SHP77 treated with DMSO at 0.1 percent for 48 hours (cell line): ENCODE results near the gene AHNAK2.
"Not testable (repeated sequence)": the region's sequence is repeated elsewhere in the genome, so short reads cannot be mapped to it uniquely, and the experiment has no call there.

Experiments used
- DNase-seq: peaks from one replicate; lab custom pipeline; 2025; lab: John Stamatoyannopoulos, UW

The AHNAK2 gene

DNA sequence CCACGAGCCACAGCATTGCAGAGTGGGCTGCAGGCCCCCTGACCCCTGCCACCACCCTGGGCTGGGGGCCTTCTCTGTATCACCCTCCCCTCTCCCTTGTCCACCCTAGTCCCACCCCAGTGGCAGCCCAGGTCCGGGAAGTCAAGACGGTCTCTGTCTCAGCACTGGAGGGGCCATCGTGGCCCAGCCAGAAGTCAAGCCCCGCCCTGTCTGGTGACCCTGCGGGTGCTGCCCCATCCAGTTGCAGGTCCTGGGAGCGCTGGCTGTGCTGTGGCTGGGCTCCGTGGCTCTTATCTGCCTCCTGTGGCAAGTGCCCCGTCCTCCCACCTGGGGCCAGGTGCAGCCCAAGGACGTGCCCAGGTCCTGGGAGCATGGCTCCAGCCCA is 50.8 kb downstream of the AHNAK2 start:
- no peak for DNase-seq

DNA sequence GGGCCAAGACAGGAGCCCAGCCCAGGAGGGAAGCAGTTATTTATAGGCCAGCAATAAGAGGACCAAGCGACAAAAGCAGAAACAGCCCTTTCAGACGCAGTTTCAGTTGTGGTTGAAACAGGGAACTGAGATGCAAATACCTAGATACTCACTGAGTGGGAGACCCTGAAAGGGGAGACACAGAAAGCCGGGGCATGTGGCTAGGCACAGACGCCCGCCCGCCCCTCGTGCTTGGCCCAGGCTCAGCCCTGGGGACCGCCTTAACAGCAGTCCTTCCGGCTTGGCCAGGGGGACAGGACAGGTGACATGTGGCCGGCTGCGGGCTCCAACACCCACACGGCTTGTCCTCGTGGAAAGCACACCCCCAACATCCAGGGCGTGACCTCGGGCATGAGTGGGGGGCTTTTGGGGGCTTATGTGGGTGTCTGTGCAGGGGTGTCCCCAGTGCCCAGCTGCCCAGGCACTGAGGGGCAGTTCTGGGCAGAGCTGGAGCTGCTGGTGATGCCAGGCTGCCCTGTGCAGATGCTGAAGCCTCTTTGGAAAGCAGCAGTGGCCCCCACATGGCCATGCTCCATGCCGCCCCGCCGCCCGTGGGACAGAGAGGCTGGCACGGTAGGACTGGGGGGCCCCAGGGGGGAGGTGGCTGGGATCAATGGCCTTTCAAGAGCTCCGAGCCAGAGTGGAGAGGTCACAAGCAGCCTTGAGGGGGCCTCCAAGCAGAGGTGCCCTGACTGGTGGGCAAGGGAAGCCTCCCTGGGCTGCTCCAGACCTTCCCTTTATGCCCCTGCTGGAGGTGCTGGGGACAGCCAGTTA is 51.3 kb downstream of the AHNAK2 start:
- no peak for DNase-seq

DNA sequence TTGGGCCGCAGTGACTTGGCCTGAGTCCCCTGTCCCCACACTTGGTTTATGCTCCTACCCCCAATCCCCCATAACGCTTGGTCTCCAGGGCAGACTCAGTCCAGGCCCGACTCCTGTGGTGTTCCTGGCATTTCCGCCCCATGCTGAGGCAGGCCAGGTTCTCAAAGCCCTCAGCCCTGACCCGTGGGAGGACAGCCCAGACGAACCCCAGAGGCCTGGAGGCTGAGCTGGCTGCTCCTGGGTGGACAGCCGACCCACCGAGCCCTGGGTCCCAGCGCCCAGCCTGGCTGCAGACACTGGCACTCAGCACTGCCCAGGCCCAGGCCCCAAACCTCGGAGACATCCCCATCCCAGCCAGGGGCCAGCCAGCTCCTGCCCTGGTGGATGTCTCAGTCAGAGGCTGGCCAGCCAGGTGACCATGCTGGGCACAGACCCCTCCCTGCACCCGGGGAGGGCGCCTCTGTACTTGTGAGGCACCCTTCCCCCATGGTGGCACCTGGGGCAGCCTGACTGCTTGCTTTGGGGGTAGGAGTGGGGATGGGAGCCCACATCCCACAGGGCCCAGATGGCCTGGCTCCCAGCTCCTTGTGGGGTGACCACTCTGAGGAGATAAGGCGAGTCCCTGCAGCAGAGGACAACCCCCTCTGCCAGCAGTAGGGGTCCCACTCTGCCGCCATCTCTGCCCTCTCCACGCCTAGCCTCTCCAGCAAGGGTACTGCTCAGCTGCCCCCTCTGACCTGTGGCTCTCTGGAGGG is 52.1 kb downstream of the AHNAK2 start:
- DNase-seq, result no peak

DNA sequence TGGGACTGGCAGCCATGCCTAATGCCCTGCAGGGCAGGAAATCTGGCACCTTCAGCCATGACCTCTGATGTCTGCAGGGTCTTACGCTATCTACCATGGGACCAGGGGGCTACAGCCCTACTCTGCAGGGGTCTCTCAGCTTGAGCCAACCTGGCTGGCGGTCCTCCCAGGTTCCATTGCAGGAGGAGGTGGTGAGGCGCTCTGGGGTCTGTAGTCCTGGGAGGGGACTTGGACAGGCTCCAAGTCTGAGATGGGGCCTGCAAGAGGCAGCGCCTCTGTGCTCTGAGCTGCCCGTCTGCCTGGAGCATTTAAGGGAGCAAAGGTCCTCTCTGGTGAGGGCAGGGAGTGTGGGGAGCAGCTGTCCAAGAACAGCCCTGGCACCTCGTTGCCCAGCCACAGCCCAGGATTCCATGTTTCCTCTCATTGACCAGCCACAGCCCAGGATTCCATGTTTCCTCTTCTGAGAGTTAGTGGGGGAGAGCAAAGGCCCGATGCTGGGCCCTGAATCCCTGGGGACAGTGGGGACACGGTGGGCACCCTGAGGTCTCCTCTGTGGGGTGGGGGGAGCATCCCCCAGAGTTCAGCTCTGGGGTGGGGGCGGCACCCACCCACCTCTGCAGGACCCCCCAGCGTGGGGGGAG is 52.8 kb downstream of the AHNAK2 start:
- DNase-seq, result no peak

DNA sequence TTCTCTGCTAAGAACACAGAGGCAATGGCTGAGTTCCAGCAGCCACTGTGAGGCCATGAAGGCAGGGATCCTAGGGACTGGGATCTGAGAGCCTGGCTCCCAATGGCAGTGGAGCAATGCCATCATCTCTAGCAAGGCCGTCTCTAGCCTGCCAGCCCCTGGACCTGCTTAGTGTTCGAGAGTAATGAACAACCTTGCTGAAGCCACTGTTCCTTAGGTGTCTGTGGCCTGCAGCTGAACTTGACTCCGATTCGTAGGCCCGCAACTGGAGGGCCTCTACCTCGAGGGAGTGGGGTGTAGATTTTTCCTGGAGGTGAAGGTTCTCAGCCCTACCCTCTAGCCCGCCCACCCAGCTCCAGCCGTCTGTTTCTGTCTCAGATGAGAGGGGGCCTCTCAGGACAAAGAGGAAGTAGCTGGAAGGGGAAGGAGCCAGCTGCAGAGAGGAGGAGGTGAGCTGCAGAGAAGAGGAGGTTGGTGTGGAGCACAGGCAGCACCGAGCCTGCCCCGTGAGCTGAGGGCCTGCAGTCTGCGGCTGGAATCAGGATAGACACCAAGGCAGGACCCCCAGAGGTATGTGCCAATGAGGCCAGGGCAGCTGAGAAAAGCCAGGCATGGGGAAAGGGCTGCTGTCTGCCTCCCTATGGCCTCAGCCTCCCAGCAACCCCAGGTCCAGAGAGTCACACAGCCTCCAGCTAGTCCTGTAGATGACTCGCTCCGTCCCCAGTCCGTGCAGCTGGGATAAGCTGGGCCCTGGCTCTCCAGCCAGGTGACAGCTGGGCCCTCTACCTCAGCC is 53.6 kb downstream of the AHNAK2 start, which contains the start of gene PLD4:
TSS of gene PLD4 (plus strand) at position 459 of the 793 bp plus-strand sequence. CDS start 2,262 bp downstream, outside the sequence.
- DNase-seq, result no peak

DNA sequence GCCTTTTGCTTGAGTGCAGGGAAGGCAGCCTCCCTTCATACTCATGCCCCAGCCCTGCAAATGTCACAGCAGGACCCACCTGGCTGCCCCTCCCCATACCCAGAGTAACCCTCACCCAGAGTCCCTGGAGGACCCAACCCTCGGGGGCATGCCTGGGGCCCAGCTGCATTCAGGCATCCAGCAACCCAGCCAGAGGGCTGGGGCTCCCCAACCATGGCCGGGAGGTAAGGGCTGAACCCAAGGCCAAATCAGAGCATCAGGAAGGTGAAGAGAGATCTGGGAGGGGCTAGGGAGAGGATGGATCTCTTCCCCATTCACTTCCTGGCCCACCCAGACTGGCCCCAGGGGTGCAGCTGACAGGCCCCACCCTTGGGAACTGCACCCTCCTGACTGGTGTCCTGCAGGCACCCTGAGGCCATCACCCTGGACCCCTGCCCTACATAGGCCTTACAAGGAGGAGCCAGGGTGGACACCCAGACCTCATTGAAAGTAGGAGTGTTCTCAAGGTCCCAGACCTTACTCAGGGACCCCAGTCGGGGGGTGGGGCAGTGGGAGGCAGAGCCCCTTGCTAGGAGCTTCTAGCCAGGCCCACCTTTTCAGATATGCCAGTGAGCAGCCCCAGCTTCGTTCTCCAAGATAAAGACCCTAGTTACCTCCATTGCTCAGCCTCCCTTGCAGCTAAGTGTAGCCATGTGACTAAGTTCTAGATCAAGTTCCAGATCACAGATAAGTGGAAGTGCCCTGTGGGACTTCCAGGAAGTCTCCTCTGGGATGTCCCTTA is 54.3 kb downstream of the AHNAK2 start:
- DNase-seq, result no peak

DNA sequence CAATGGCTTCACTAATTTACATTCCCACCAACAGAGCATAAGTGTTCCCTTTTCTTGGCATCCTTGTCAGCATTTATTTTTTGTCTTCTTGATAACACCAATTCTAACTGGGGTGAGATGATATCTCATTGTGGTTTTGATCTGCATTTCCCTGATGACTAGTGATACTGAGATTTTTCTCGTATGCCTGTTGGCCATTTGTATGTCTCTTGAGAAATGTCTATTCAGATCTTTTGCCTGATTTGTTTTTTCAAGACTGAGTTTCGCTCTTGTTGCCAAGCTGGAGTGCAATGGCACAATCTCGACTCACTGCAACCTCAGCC is 58.2 kb downstream of the AHNAK2 start:
- DNase-seq, result no peak

DNA sequence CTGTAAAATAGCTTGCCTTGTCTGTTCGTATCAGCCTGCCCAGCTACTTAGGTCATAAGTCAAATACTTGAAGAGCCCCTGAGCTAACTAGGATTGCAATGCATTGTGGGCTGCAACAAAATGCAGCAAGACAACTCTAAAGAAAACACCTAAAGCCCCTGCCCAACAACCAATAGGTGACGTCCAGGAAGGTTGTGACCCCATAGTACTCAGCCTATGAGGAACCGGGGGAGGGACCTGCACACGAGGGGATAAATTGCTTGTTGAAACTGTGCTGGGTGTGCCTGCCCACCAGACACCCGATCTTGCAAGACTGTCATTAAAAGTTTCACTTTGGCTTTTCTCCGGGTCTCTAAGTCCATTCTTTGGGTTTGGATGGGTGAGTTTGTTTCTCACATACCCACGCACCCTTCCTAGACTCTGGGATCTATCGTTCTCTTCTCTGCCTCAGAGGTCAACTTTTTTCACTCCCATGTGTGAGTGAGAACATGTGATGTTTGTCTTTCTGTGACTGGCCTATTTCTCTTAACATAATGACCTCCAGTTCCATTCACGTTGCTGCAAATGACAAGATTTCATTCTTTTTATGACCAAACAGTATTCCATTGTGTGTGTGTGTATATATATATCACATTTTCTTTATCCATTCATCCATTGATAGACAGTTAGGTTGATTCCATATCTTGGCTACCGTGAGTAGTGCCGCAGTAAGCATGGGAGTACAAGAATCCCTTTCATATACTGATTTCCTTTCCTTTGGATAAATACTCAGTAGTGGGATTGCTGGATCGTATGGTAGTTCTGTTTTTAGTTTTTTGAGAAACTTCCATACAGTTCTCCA is 58.8 kb downstream of the AHNAK2 start:
- DNase-seq, result not testable (repeated sequence)

DNA sequence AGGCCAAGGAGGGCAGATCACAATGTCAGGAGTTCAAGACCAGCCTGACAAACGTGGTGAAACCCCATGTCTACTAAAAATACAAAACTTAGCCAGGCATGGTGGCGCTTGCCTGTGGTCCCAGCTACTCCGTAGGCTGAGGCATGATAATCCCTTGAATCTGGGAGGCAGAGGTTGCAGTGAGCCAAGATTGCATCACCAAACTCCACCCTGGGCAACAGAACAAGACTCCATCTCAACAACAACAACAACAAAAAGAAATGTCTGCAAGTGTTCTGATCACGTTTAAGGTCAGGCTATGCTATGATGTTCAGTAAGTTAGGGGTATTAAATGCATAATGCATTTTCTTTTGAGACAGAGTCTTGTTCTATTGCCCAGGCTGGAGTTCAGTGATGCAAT is 60.2 kb downstream of the AHNAK2 start:
- no peak for DNase-seq

DNA sequence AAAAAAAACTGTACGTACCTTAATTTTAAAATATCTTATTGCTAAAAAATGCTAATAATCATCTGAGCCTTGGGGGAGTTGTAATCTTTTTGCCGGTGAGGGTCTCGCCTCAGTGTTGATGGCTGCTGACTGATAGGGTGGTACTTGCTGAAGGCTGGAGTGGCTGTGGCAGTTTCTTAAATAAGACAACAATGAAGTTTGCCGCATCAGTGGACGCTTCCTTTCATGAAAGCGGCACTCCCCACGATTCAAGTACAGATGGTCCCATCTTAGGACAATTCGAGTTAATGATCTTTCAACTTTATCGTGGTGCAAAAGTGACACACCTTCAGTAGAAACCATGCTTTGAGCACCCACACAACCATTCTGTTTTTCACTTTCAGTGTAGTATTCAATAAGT is 61.1 kb downstream of the AHNAK2 start:
- DNase-seq, result no peak

DNA sequence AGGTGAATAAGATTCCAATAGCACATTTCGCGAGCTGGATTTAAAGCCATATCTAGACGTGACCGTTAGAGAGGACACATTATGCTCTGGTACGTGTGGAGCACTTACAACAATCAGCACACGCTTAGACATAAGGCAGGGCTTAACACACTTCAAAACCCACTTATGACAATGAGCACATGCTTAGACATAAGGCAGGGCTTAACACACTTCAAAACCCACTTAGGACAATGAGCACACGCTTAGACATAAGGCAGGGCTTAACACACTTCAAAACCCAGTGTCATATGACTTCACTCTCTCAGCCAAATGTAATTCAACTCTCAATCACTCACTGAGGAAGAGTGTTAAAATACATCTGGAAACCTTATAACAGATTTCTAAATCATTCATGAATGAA is 64.7 kb downstream of the AHNAK2 start:
- DNase-seq, result no peak

DNA sequence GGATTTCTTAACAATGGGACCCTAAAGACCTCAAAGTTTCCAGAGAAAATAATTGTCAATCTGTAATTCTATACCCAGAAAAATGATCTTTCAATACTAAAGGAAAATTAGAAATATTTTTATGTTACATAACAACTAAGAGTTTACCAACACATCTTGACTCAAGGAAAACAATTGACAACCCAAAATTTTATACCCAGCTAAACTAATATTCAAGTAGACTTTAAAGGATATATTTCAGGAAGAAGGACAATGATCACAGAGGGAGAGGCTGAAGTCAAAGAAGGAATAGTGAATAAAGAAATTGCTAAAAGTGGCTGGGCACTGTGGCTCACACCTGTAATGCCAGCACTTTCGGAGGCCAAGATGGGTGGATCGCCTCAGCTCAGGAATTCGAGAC is 66.1 kb downstream of the AHNAK2 start:
- DNase-seq, result no peak

DNA sequence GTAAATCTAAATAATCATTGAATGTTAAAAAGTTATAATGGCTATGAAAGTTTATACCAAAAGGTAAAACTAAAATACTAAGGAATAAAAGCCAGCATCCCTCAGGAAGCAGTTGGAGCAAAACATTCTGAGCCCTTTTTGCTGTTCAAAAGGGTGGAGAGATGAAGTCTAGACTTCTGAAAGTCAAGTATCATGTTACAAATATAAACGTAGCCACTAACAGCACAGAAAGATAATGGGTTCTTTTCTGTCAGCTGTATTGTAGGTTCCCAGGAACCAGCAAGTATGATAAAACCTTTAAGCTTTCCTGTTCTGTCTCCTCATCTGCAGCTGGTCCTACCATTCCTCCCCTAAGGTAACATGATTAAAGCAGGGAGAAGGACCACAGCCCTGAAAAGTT is 69.9 kb downstream of the AHNAK2 start:
- no peak for DNase-seq

DNA sequence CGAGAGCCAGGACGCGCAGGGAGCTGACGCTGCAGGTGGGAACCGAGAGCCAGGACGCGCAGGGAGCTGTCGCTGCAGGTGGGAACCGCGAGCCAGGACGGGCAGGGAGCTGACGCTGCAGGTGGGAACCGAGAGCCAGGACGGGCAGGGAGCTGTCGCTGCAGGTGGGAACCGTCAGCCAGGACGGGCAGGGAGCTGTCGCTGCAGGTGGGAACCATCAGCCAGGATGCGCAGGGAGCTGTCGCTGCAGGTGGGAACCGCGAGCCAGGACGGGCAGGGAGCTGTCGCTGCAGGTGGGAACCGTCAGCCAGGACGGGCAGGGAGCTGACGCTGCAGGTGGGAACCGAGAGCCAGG is 72.6 kb downstream of the AHNAK2 start:
- not testable (repeated sequence) for DNase-seq

DNA sequence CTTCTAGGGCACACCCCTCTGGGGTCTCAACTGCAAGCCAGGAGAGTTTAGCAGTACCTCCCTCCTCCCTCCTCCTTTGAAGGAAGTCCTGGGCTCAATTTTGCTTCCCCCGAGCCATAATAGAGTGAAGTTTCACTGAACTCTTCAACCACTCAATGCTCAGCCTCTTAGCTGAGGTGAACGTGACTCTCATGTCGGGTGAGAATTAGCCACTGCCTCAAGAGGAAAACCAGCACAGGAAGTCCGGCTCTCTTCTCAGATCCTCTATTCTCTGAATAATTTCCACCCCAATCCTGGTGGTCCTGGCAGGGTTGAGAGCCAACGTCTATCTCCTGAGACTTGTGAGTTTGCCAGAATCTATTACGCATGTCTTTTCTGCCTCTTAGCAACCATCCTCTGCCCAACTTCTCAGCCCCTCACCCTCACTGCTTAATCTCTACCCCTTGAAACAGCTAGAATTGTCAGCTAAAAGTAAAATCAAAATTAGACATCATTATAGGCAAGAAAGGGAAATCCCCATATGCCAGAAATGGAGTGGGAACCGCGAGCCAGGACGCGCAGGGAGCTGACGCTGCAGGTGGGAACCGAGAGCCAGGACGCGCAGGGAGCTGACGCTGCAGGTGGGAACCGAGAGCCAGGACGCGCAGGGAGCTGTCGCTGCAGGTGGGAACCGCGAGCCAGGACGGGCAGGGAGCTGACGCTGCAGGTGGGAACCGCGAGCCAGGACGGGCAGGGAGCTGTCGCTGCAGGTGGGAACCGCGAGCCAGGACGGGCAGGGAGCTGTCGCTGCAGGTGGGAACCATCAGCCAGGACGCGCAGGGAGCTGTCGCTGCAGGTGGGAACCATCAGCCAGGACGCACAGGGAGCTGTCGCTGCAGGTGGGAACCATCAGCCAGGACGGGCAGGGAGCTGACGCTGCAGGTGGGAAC is 73.3 kb downstream of the AHNAK2 start:
- DNase-seq, result not testable (repeated sequence)

DNA sequence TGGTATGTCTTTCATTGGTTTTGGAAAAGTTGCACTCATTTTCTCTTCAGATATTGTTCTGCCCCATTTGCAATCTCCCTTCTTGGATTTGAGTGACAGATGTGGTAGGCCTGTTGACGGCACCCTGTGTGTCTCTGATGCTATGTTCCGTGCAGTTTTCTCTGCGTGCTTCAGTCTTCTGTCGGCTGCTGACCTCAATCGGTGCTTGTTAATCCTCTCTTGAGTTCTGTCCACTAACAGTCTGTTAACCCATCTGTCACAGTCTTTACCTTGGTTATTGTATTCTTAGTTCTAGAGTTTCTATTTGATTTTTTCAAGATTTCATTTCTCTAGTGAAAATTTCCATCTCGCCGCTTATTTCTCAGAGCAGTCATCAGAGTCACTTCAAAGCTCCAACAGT is 74.2 kb downstream of the AHNAK2 start:
- no peak for DNase-seq

DNA sequence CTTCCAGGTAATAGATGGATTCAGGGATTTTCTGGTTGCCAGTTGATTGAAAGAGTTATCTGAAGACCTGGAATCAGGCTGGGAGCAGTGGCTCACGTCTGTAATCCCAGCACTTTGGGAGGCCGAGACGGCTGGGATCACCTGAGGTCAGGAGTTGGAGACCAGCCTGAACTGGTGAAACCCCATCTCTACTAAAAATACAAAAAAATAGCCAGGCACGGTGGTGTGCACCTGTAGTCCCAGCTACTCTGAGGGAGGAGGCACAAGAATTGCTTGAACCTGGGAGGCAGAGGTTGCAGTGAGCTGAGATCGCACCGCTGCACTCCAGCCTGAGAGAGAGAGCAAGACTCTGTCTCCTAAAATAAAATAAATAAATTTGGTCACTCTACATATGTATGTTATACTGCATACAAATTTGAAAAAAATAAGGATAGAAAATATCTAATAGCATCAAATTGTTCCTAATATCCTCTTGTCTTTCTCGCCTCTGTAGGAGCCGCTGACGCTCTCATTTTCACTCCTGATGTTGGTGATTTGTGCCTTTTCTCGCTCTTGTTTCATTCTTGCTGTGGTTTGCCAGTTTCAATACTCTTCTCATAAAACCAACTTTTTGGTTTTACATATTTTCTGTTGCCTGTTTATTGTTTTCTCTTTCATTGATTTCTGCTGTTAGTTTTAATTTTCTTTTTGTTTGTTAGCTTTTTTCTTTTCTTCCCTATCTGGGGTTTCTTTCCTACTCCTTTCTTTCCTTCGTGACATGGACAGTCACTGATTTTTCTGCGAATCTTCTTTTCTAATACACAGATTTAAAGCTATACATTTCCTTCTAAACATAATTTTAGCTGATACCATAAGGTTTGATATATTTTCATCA is 77.3 kb downstream of the AHNAK2 start:
- no peak for DNase-seq

DNA sequence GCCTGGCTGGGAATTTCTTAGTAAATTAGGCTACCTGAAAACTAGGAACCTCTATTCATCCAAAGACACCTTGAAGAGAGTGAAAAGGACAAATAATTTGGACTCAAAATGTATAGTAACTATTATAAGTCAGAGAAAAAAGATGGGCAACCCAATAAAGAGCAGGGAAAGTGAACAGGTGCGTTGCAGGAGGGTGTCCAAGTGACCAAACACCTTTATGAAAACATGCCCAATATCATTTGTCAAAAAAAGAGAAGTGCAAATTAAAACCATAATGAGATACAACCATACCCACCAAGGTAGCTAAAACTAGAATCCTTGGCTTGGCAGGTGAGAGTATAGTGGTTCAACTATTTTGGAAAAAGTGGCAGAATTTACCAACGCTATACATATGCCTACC is 78.4 kb downstream of the AHNAK2 start:
- DNase-seq, result no peak
